H9 (cell line): Measurements from ENCODE around the gene KRTAP1-3. TPM values are rescaled to one million over a fixed set of nuclear protein-coding genes. Genes with fewer than 3 reads are reported as not detected.

Experiments used
- DNase-seq: peaks from one replicate; pipeline ENCODE4 v3.0.0-alpha.2; 2017
- H2AFZ ChIP-seq: one replicate; pipeline ENCODE4 v1.6.1; 2013; ENCODE audit warnings: mild to moderate bottlenecking, low read length, control low read depth, moderate library complexity
- H2AK5ac ChIP-seq: 2 replicates; pipeline ENCODE4 v1.6.1; 2013; ENCODE audit warnings: low read length, control low read depth, mixed read lengths; ENCODE audit not compliant: insufficient read length
- H2BK120ac ChIP-seq: one replicate; pipeline ENCODE4 v1.6.1; 2013; ENCODE audit warnings: low read depth, mild to moderate bottlenecking, low read length, control low read depth, inconsistent platforms; ENCODE audit not compliant: poor library complexity, severe bottlenecking
- H2BK12ac ChIP-seq: 2 replicates; pipeline ENCODE4 v1.6.1; 2013; ENCODE audit warnings: low read length, control low read depth, mixed read lengths, low read depth; ENCODE audit not compliant: insufficient read length
- H2BK15ac ChIP-seq: 2 replicates; pipeline ENCODE4 v1.6.1; 2013; ENCODE audit warnings: low read depth, low read length, control low read depth
- H2BK20ac ChIP-seq: one replicate; pipeline ENCODE4 v1.6.1; 2013; ENCODE audit warnings: low read depth, mild to moderate bottlenecking, low read length, control low read depth, inconsistent platforms; ENCODE audit not compliant: poor library complexity, severe bottlenecking
- H2BK5ac ChIP-seq: 2 replicates; pipeline ENCODE4 v1.6.1; 2013; ENCODE audit warnings: low read length, control low read depth, mixed read lengths; ENCODE audit not compliant: insufficient read length
- H3K14ac ChIP-seq: 2 replicates; pipeline ENCODE4 v1.6.1; 2013; ENCODE audit warnings: low read length, control low read depth; ENCODE audit not compliant: insufficient read depth
- H3K18ac ChIP-seq: 2 replicates; pipeline ENCODE4 v1.6.1; 2013; ENCODE audit warnings: low read depth, mild to moderate bottlenecking, mixed read lengths, low read length, control low read depth; ENCODE audit not compliant: insufficient read length
- H3K23ac ChIP-seq: 2 replicates; pipeline ENCODE4 v1.6.1; 2013; ENCODE audit warnings: low read length, control low read depth, mixed read lengths, low read depth; ENCODE audit not compliant: insufficient read length
- H3K23me2 ChIP-seq: 2 replicates; pipeline ENCODE4 v1.6.1; 2013; ENCODE audit warnings: low read depth, mild to moderate bottlenecking, mixed read lengths, low read length, control low read depth; ENCODE audit not compliant: insufficient read length, poor library complexity, severe bottlenecking
- H3K27ac ChIP-seq: 2 replicates; pipeline ENCODE4 v1.5.1; 2013; ENCODE audit warnings: low read length, control low read depth, mixed read lengths, low read depth; ENCODE audit not compliant: insufficient read length
- H3K27me3 ChIP-seq: 2 replicates; pipeline ENCODE4 v1.6.1; 2013; ENCODE audit warnings: low read length, control low read depth, inconsistent platforms; ENCODE audit not compliant: insufficient read depth
- H3K4ac ChIP-seq: 2 replicates; pipeline ENCODE4 v1.6.1; 2013; ENCODE audit warnings: low read depth, mild to moderate bottlenecking, control low read depth, inconsistent platforms, low read length, moderate library complexity
- H3K4me1 ChIP-seq: 2 replicates; pipeline ENCODE4 v1.6.1; 2013; ENCODE audit warnings: low read length, control low read depth, inconsistent platforms; ENCODE audit not compliant: insufficient read depth
- H3K4me2 ChIP-seq: 2 replicates; pipeline ENCODE4 v1.6.1; 2013; ENCODE audit warnings: low read length, control low read depth, mixed read lengths; ENCODE audit not compliant: insufficient read length, insufficient read depth
- H3K56ac ChIP-seq: 2 replicates; pipeline ENCODE4 v1.6.1; 2013; ENCODE audit warnings: low read depth, mild to moderate bottlenecking, mixed read lengths, low read length, control low read depth; ENCODE audit not compliant: insufficient read length
- H3K79me1 ChIP-seq: 2 replicates; pipeline ENCODE4 v1.6.1; 2013; ENCODE audit warnings: low read depth, mild to moderate bottlenecking, moderate library complexity, low read length, control low read depth, inconsistent platforms; ENCODE audit not compliant: insufficient read depth, poor library complexity, severe bottlenecking
- H3K79me2 ChIP-seq: 2 replicates; pipeline ENCODE4 v1.6.1; 2013; ENCODE audit warnings: low read length, control low read depth, inconsistent platforms; ENCODE audit not compliant: insufficient read depth
- H3K9ac ChIP-seq: 2 replicates; pipeline ENCODE4 v1.6.1; 2013; ENCODE audit warnings: low read length, control low read depth, mixed read lengths; ENCODE audit not compliant: insufficient read length; ENCODE audit errors: extremely low read depth
- H3K9me3 ChIP-seq: one replicate; pipeline ENCODE4 v1.6.1; 2013; ENCODE audit warnings: low read depth, low read length, inconsistent platforms; ENCODE audit not compliant: control insufficient read depth
- H3T11ph ChIP-seq: one replicate; pipeline ENCODE4 v1.6.1; 2013; ENCODE audit warnings: mild to moderate bottlenecking, low read length, control low read depth, inconsistent platforms
- H4K20me1 ChIP-seq: one replicate; pipeline ENCODE4 v1.6.1; 2013; ENCODE audit not compliant: control insufficient read depth, insufficient read length, insufficient read depth
- H4K5ac ChIP-seq: 2 replicates; pipeline ENCODE4 v1.6.1; 2013; ENCODE audit warnings: low read depth, mild to moderate bottlenecking, mixed read lengths, low read length, control low read depth; ENCODE audit not compliant: insufficient read length
- H4K8ac ChIP-seq: replicated peaks from 2 replicates; pipeline ENCODE4 v1.6.1; 2013; ENCODE audit warnings: low read length, control low read depth, mixed read lengths, low read depth; ENCODE audit not compliant: insufficient read length
- H4K91ac ChIP-seq: 2 replicates; pipeline ENCODE4 v1.6.1; 2013; ENCODE audit warnings: low read depth, mild to moderate bottlenecking, moderate library complexity, mixed read lengths, low read length, control low read depth; ENCODE audit not compliant: insufficient read length
- H3K27ac Mint-ChIP-seq, 3 experiments: 2 replicates in 2 of 3; 3 replicates in 1 of 3; pipeline ENCODE4 v1.8.0; 2020 to 2021; ENCODE audit warnings: mixed read lengths in 3 of 3, mild to moderate bottlenecking in 1 of 3, moderate library complexity in 1 of 3
- H3K27me3 Mint-ChIP-seq: 2 replicates; pipeline ENCODE4 v1.8.0; 2021; ENCODE audit warnings: low read depth, mild to moderate bottlenecking, moderate library complexity, mixed read lengths
- H3K36me3 Mint-ChIP-seq, 3 experiments: 2 replicates in 2 of 3; 3 replicates in 1 of 3; pipeline ENCODE4 v1.8.0; 2020 to 2021; ENCODE audit warnings: low read depth in 3 of 3, mixed read lengths in 3 of 3; ENCODE audit not compliant: insufficient read depth in 1 of 3
- H3K4me1 Mint-ChIP-seq, 2 experiments: 2 replicates each; pipeline ENCODE4 v1.8.0; 2020; ENCODE audit warnings: mixed read lengths in 2 of 2
- H3K4me3 Mint-ChIP-seq, 2 experiments: 2 replicates in 1 of 2; 3 replicates in 1 of 2; pipeline ENCODE4 v1.8.0; 2020 to 2021; ENCODE audit warnings: mild to moderate bottlenecking in 2 of 2, mixed read lengths in 2 of 2, moderate library complexity in 1 of 2
- H3K9me3 Mint-ChIP-seq, 2 experiments: 2 replicates in 1 of 2; 3 replicates in 1 of 2; pipeline ENCODE4 v1.8.0; 2020; ENCODE audit warnings: mild to moderate bottlenecking in 2 of 2, mixed read lengths in 2 of 2, moderate library complexity in 1 of 2
- CTCF ChIP-seq: fragments of 200-600 bp; sonication (generic); conservative IDR thresholded peaks from 3 replicates; pipeline ENCODE4 v1.8.0; 2021; ENCODE audit warnings: antibody characterized with exemption, mild to moderate bottlenecking
- WGBS: extraction: QIAGEN DNeasy Blood & Tissue Kit; methylation state at CpG from one replicate; pipeline ENCODE4 v1.1.7; 2013; ENCODE audit warnings: missing lambda C conversion rate, low lambda C conversion rate, mixed read lengths; ENCODE audit not compliant: insufficient read length; ENCODE audit errors: extremely low coverage; 5-methylcytosine and 5-hydroxymethylcytosine counted together
- total RNA-seq: library from RNA; stranded (reverse); gene quantifications from 2 replicates; pipeline ENCODE4 v1.2.1, GENCODE V29; 2021

The KRTAP1-3 gene
- total RNA-seq, 1 experiment from 2014 or later = not detected

GRCh38 chr17:41016578-41017215 is 18.0 kb downstream of the KRTAP1-3 start:
- Mint-ChIP-seq H3K27me3 (no peaks in the 10 kb centered on the region), H3K27ac (no peak overlapping the region), H3K4me3 (no peak overlapping the region), H3K4me1 (peaks cover 0 to 2% of the 10 kb centered on the region in 2 experiments; a peak in 1 of 4 replicates), H3K9me3 (no peaks in the 10 kb centered on the region), H3K36me3 (no peaks in the 10 kb centered on the region)
- H3K79me2 ChIP-seq = no peaks in the 10 kb centered on the region
- no peak overlapping the region for H2BK15ac ChIP-seq
- H2AFZ ChIP-seq = no peak overlapping the region
- no peaks in the 10 kb centered on the region for H3K4me1 ChIP-seq
- no peak overlapping the region for H3T11ph ChIP-seq
- DNase-seq = no peak
- no peak overlapping the region for H2AK5ac ChIP-seq
- no peaks in the 10 kb centered on the region for H3K79me1 ChIP-seq
- no peak overlapping the region for H3K14ac ChIP-seq
- H3K9ac ChIP-seq = no peak overlapping the region
- H2BK120ac ChIP-seq = no peak overlapping the region
- H3K56ac ChIP-seq = no peak overlapping the region
- no peak overlapping the region for H2BK12ac ChIP-seq
- no peak overlapping the region for H4K5ac ChIP-seq
- no peaks in the 10 kb centered on the region for H3K23me2 ChIP-seq
- H3K18ac ChIP-seq = no peak overlapping the region
- H3K4me2 ChIP-seq = no peak overlapping the region
- no peak overlapping the region for H3K4ac ChIP-seq
- no peaks in the 10 kb centered on the region for H4K20me1 ChIP-seq
- WGBS = no CpG with 5 or more reads among the region's 13 CpGs
- no peak for TF ChIP-seq CTCF
- H3K23ac ChIP-seq = no peak overlapping the region
- H4K8ac ChIP-seq = no peak overlapping the region
- no peak overlapping the region for H2BK20ac ChIP-seq
- no peak overlapping the region for H4K91ac ChIP-seq
- H3K9me3 ChIP-seq = no peaks in the 10 kb centered on the region
- H3K27me3 ChIP-seq = no peaks in the 10 kb centered on the region
- no peak overlapping the region for H3K27ac ChIP-seq
- H2BK5ac ChIP-seq = no peak overlapping the region
